Endothelial cell of umbilical vein (primary cell): ENCODE results near the gene AGBL4.

Experiments used
- CTCF ChIP-seq, 2 donors: IDR thresholded peaks; 1 replicate in 1 of 2; 2 replicates in 1 of 2; pipeline ENCODE4 v1.5.1; 2011; ENCODE audit warnings: low read length in 2 of 2, mild to moderate bottlenecking in 2 of 2, moderate library complexity in 2 of 2, control low read depth in 1 of 2, inconsistent platforms in 1 of 2, low read depth in 1 of 2; ENCODE audit not compliant: insufficient read depth in 1 of 2; ENCODE audit errors: extremely low read depth in 1 of 2
- MYC ChIP-seq: IDR thresholded peaks from one replicate; pipeline ENCODE4 v1.6.1; 2011; ENCODE audit warnings: mild to moderate bottlenecking, low read depth, low read length
- POLR2A ChIP-seq: IDR thresholded peaks from 2 replicates; pipeline ENCODE4 v1.6.1; 2012; ENCODE audit warnings: low read depth, mild to moderate bottlenecking, control low read depth, low read length
- POLR2AphosphoS5 ChIP-seq: IDR thresholded peaks from 2 replicates; pipeline ENCODE4 v1.6.1; 2012; ENCODE audit warnings: low read depth, mild to moderate bottlenecking, control low read depth, low read length, moderate library complexity; ENCODE audit not compliant: insufficient read depth

- TF ChIP-seq CTCF (IDR thresholded peaks at IDR 0.05; ENCODE audit: extremely low read depth in 1 of 2, insufficient read depth in 1 of 2, low read depth in 1 of 2, low read length in 2 of 2) (no peak), MYC (no peak), POLR2A (no peak), POLR2AphosphoS5 (no peak)
Measured at GRCh38 chr1:49185450-49185980, 838.2 kb downstream of the AGBL4 start.
